ENCODE measurements around the gene TLE3.

DNA sequence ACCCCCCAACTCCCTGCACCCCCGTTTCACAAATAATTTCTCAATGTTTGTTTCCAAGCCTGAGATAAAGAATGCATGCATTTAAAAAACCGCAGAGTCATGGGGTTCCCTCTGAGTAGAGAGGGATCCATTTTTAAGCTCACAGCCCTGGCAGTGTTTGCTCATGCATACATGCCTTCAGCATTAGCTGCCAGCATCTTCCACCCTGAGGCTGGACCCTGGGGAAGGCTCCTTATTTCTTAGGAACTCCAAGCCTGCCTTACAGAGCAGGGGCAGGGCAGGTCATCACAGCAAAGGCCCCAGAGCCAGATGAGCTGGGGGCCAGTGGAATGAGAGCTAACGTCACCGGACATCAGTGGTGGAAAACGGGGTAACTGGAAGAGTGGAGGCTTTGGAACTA is 31.3 kb downstream of the TLE3 start:
- no peak for TF ChIP-seq GLIS3 (CRISPR knock-in tag; IDR thresholded peaks at IDR 0.05)
- TF ChIP-seq, protein P1, sequence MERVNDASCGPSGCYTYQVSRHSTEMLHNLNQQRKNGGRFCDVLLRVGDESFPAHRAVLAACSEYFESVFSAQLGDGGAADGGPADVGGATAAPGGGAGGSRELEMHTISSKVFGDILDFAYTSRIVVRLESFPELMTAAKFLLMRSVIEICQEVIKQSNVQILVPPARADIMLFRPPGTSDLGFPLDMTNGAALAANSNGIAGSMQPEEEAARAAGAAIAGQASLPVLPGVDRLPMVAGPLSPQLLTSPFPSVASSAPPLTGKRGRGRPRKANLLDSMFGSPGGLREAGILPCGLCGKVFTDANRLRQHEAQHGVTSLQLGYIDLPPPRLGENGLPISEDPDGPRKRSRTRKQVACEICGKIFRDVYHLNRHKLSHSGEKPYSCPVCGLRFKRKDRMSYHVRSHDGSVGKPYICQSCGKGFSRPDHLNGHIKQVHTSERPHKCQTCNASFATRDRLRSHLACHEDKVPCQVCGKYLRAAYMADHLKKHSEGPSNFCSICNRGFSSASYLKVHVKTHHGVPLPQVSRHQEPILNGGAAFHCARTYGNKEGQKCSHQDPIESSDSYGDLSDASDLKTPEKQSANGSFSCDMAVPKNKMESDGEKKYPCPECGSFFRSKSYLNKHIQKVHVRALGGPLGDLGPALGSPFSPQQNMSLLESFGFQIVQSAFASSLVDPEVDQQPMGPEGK (CRISPR knock-in tag; IDR thresholded peaks at IDR 0.05; ENCODE audit: borderline replicate concordance) = no peak
- no peak for TF ChIP-seq CSDC2 (CRISPR knock-in tag; IDR thresholded peaks at IDR 0.05)
- TF ChIP-seq, protein P2, sequence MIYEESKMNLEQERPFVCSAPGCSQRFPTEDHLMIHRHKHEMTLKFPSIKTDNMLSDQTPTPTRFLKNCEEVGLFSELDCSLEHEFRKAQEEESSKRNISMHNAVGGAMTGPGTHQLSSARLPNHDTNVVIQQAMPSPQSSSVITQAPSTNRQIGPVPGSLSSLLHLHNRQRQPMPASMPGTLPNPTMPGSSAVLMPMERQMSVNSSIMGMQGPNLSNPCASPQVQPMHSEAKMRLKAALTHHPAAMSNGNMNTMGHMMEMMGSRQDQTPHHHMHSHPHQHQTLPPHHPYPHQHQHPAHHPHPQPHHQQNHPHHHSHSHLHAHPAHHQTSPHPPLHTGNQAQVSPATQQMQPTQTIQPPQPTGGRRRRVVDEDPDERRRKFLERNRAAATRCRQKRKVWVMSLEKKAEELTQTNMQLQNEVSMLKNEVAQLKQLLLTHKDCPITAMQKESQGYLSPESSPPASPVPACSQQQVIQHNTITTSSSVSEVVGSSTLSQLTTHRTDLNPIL (CRISPR knock-in tag; IDR thresholded peaks at IDR 0.05; ENCODE audit: low read depth) = no peak
- TF ChIP-seq ZNF70 (CRISPR knock-in tag; IDR thresholded peaks at IDR 0.05) = no peak
- no peak for TF ChIP-seq OSR1 (CRISPR knock-in tag; IDR thresholded peaks at IDR 0.05)
- TF ChIP-seq, protein P3, sequence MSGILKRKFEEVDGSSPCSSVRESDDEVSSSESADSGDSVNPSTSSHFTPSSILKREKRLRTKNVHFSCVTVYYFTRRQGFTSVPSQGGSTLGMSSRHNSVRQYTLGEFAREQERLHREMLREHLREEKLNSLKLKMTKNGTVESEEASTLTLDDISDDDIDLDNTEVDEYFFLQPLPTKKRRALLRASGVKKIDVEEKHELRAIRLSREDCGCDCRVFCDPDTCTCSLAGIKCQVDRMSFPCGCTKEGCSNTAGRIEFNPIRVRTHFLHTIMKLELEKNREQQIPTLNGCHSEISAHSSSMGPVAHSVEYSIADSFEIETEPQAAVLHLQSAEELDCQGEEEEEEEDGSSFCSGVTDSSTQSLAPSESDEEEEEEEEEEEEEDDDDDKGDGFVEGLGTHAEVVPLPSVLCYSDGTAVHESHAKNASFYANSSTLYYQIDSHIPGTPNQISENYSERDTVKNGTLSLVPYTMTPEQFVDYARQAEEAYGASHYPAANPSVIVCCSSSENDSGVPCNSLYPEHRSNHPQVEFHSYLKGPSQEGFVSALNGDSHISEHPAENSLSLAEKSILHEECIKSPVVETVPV (CRISPR knock-in tag; IDR thresholded peaks at IDR 0.05) = no peak
- no peak for TF ChIP-seq ARNTL (CRISPR knock-in tag; IDR thresholded peaks at IDR 0.05; ENCODE audit: borderline replicate concordance, low read depth)
- no peak for TF ChIP-seq TOX (CRISPR knock-in tag; IDR thresholded peaks at IDR 0.05; ENCODE audit: borderline replicate concordance)
- no peak for TF ChIP-seq BACH2 (CRISPR knock-in tag; IDR thresholded peaks at IDR 0.05; ENCODE audit: borderline replicate concordance)
- TF ChIP-seq ISL1 (CRISPR knock-in tag; IDR thresholded peaks at IDR 0.05) = no peak
- no peak for TF ChIP-seq ESRRG (CRISPR knock-in tag; IDR thresholded peaks at IDR 0.05)

Data from SK-N-SH treated with all-trans-retinoic acid at 6 μM for 48 hours (cell line).